Measurements from ENCODE around the gene SLC7A10.
"Not testable (repeated sequence)": the region's sequence is repeated elsewhere in the genome, so short reads cannot be mapped to it uniquely, and the experiment has no call there.

SLC7A10 gene

DNA sequence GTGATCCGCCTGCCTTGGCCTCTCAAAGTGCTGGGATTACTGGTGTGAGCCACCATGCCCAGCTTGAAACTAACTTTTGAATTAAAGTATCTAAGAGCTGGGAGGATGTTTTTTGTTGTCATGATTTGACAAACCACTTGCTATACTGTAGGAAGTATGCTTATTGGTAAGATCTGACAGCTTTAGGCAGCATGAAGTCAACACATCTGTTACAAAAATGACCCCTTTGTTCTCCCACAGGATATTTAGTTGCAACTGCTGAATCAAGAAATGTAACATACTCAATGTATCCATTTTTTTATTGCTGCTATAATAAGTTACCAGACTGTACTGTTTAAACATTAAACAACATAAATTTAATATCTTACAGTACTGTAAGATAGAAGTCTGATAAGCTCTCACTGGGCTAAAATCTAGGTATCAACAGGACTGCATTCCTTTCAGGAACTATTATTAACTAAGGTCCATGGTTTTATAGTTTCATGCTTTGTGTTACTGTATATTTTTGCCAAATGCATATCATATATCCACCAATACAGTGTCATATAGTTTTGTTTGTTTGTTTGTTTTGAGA lies 54.3 kb downstream of the SLC7A10 start:
- DNase-seq = no peak

DNA sequence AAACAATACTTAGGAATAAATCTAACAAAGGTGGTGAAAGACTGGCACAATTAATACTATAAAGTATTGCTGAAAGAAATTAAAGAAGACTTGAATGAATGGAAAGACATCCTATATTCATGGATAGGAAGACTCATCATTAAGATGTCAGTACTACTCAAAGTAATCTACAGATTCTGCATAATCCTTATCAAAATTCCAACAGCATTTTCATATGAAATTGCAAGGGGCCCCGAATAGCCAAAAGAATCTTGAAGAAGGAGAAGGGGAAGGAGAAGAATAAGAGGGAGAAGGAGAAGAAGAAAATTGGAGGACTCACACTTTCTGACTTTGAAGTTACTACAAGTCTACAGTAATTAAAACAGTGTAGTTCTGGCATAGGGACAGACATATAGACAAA lies 57.1 kb downstream of the SLC7A10 start:
- no peak for DNase-seq

DNA sequence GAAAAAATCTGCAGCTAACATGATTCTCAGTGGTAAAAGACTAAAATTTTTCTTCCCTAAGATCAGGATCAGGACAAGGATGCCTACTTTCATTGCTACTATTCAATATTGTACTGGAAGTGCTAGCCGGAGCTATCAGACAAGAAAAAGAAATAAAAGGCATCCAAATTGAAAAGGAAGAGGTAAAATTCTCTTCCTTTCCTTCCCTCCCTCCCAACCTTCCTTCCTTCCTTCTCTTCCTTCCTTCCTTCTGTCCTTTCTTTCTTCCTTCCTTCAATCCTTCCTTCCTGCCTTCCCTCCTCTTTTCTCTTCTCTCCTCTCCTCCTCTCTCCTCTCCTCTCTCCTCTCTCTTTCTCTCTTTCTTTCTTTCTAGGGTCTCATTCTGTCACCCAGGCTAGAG lies 58.2 kb downstream of the SLC7A10 start:
- DNase-seq = no peak

DNA sequence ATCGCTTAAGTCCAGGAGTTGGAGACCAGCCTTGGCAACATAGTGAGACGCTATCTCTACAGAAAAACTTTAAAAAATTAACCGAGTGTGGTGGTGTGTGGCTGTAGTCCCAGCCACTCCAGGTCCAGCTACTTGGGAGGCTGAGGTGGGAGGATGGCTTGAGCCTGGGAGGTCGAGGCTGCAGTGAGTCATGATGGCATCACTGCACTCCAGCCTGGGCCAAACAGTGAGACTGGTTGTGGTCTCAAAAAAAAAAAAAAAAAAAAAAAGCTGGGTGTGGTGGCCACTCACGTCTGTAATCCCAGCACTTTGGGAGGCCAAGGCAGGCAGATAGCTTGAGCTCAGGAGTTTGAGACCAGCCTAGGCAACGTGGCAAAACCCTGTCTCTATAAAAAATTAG lies 59.6 kb downstream of the SLC7A10 start:
- DNase-seq = not testable (repeated sequence)

DNA sequence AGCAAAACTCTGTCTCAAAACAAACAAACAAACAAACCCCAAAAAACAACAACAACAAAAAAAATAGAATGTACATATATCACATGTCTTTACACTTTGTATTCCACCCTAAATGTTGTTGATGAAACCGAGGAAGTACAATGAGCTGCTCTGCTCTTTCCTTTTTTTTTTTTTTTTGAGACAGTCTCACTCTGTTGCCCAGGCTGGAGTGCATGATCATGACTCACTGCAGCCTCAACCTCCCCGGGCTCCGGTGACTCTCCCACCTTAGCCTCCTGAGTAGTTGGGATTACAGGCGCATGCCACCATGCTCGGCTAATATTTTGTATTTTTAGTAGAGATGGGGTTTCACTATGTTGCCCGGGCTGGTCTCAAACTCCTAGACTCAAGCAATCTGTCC lies 62.2 kb downstream of the SLC7A10 start:
- no peak for DNase-seq

DNA sequence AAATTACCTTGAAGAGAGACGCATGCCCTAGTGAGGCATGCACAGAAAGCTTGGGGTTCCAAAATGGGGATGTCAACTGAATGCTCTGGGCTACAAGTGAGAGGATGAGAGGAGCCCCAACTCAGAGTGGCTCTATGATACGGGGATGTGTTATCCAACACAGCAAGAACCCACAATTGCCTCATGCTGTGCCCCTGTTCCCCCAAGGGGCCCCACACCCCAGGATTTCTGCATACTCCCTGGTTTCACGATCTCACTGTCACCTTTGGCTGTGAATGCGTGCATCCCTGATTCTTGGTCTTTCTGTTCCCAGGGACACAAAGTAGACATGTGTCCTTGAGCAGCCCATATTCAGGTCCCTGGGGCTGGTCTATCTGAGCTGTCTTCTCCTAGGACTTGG lies 64.4 kb downstream of the SLC7A10 start:
- no peak for DNase-seq

DNA sequence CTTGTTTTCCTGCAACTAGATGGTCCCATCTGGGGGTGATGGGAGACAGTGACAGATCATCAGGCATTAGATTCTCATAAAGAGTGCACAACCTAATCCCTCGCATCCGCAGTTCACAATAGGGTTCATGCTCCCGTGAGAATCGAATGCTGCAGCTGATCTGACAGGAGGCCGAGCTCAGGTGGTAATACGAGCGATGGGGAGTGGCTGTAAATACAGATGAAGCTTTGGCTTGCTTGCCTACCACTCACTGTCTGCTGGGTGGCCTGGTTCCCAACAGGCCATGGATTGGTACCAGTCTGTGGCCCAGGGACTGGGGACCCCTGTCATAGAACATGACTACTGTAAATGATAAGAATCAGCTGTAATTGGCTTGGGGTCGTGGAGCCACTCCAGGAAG lies 65.8 kb downstream of the SLC7A10 start:
- no peak for DNase-seq

DNA sequence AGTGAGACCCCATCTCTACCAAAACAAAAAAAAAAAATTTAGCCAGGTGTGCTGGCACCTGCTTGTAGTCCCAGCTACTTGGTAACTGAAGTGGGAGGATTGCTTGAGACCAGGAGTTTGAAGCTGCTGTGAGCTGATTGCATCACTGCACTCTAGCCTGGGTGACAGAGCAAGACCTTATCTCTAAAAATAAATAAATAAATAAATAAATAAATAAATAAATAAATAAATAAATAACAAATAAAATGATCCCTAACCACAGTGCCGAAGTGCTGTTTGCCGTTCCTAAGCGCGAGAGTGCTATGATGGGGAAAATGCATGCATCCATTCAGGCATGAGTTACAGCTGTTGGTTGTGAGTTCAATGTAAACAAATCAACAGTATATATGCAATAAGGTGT lies 66.5 kb downstream of the SLC7A10 start:
- no peak for DNase-seq

Measured in fibroblast of skin of right quadriceps (primary cell).